HEK293T (cell line): ENCODE results near the gene CXCL6.

Experiments used
- ARNT ChIP-seq: fragments of 450-650 bp; IDR thresholded peaks from 2 replicates; pipeline ENCODE4 v1.6.1; 2017; ENCODE audit warnings: mild to moderate bottlenecking
- BHLHE40 ChIP-seq: fragments of 450-650 bp; IDR thresholded peaks from 2 replicates; pipeline ENCODE4 v1.6.1; 2016; ENCODE audit warnings: mild to moderate bottlenecking, moderate library complexity, borderline replicate concordance
- CTBP1 ChIP-seq: fragments of 450-650 bp; IDR thresholded peaks from 2 replicates; pipeline ENCODE4 v1.6.1; 2016; ENCODE audit warnings: borderline replicate concordance
- ELF4 ChIP-seq: fragments of 450-650 bp; IDR thresholded peaks from 2 replicates; pipeline ENCODE4 v1.6.1; 2017; ENCODE audit warnings: antibody characterized with exemption
- FOXA1 ChIP-seq: fragments of 450-650 bp; IDR thresholded peaks from 2 replicates; pipeline ENCODE4 v1.6.1; 2016; ENCODE audit warnings: mild to moderate bottlenecking
- HDGF ChIP-seq: fragments of 450-650 bp; IDR thresholded peaks from 2 replicates; pipeline ENCODE4 v1.6.1; 2017; ENCODE audit warnings: antibody characterized with exemption, borderline replicate concordance
- L3MBTL2 ChIP-seq: fragments of 450-650 bp; conservative IDR thresholded peaks from 2 replicates; pipeline ENCODE4 v1.6.1; 2016; ENCODE audit warnings: mild to moderate bottlenecking
- LEF1 ChIP-seq: fragments of 450-650 bp; IDR thresholded peaks from 2 replicates; pipeline ENCODE4 v1.6.1; 2017; ENCODE audit warnings: mild to moderate bottlenecking, borderline replicate concordance
- SP1 ChIP-seq: fragments of 450-650 bp; IDR thresholded peaks from 2 replicates; pipeline ENCODE4 v1.6.1; 2017
- SUZ12 ChIP-seq: fragments of 450-650 bp; IDR thresholded peaks from 2 replicates; pipeline ENCODE4 v1.6.1; 2016; ENCODE audit warnings: mild to moderate bottlenecking
- TARDBP ChIP-seq: fragments of 450-650 bp; IDR thresholded peaks from 2 replicates; pipeline ENCODE4 v1.6.1; 2016
- ZNF384 ChIP-seq: fragments of 450-650 bp; IDR thresholded peaks from 2 replicates; pipeline ENCODE4 v1.6.1; 2016
- TF ChIP-seq, protein P1 (sequence below): fragments of 450-650 bp; IDR thresholded peaks from 2 replicates; pipeline ENCODE4 v1.6.1; 2016

DNA sequence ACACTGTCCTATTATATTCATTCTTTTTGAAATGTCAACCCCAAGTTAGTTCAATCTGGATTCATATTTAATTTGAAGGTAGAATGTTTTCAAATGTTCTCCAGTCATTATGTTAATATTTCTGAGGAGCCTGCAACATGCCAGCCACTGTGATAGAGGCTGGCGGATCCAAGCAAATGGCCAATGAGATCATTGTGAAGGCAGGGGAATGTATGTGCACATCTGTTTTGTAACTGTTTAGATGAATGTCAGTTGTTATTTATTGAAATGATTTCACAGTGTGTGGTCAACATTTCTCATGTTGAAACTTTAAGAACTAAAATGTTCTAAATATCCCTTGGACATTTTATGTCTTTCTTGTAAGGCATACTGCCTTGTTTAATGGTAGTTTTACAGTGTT is 34.3 kb downstream of the CXCL6 start:
- TF ChIP-seq SUZ12 = no peak
- TF ChIP-seq ZNF384 = no peak
- TF ChIP-seq CTBP1 = no peak
- TF ChIP-seq ARNT = no peak
- no peak for TF ChIP-seq BHLHE40
- TF ChIP-seq, protein P1, sequence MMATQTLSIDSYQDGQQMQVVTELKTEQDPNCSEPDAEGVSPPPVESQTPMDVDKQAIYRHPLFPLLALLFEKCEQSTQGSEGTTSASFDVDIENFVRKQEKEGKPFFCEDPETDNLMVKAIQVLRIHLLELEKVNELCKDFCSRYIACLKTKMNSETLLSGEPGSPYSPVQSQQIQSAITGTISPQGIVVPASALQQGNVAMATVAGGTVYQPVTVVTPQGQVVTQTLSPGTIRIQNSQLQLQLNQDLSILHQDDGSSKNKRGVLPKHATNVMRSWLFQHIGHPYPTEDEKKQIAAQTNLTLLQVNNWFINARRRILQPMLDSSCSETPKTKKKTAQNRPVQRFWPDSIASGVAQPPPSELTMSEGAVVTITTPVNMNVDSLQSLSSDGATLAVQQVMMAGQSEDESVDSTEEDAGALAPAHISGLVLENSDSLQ = 0 out of 2 replicates have a peak, but pooled peaks have one; percentile 37
- no peak for TF ChIP-seq LEF1
- TF ChIP-seq ELF4 = no peak
- no peak for TF ChIP-seq HDGF
- TF ChIP-seq L3MBTL2 = no peak
- TF ChIP-seq TARDBP = no peak
- TF ChIP-seq FOXA1 = no peak
- TF ChIP-seq SP1 = no peak
